Endothelial cell of umbilical vein (primary cell): ENCODE measurements around the gene HTRA2. TPM values are rescaled to one million over a fixed set of nuclear protein-coding genes. Genes with fewer than 3 reads are reported as not detected.

Experiments used
- BruUV-seq: library from RNA; stranded (reverse); fragments of 400-500 nt; replicated peaks from 2 replicates; lab custom pipeline; 2021; lab: Mats Ljungman, UMichigan
- CTCF ChIA-PET: fragments of 300-600, 350-600 bp; sonication (Branson Sonifier 250); formaldehyde crosslinking; loops from one replicate; lab custom pipeline; 2021; ENCODE audit warnings: antibody characterized with exemption, inconsistent platforms; lab: Charles Lee
- POLR2A ChIA-PET: fragments of 300-600, 350-600 bp; sonication (Branson Sonifier 250); formaldehyde crosslinking; loops from one replicate; lab custom pipeline; 2021; ENCODE audit warnings: antibody characterized with exemption, inconsistent platforms; lab: Charles Lee
- DNase-seq: peaks from one replicate; pipeline ENCODE4 v3.0.0-alpha.2; 2011; ENCODE audit warnings: low read depth, low spot score
- FAIRE-seq: peaks from 2 replicates; lab custom pipeline; 2011; peaks lifted over from hg19 to GRCh38; lab: Jason Lieb, UNC
- H2AFZ ChIP-seq: 2 replicates; pipeline ENCODE4 v1.6.0; 2012; ENCODE audit warnings: low read depth, low read length, control low read depth, inconsistent platforms
- H3K27ac ChIP-seq: 2 replicates; pipeline ENCODE4 v1.5.1; 2011; ENCODE audit warnings: low read depth, mild to moderate bottlenecking, control low read depth, low read length, moderate library complexity; ENCODE audit not compliant: insufficient read depth
- H3K27me3 ChIP-seq, 2 experiments: 2 replicates each; pipeline versions ENCODE4 v1.6.0 to v1.6.1; 2011; ENCODE audit warnings: low read length in 2 of 2, mixed read lengths in 1 of 2; ENCODE audit not compliant: control insufficient read depth in 2 of 2, insufficient read depth in 2 of 2
- H3K36me3 ChIP-seq, 2 experiments: 2 replicates in 1 of 2; 3 replicates in 1 of 2; pipeline ENCODE4 v1.5.1; 2011; ENCODE audit warnings: low read length in 2 of 2, mild to moderate bottlenecking in 1 of 2, moderate library complexity in 1 of 2; ENCODE audit not compliant: control insufficient read depth in 2 of 2, insufficient read depth in 2 of 2; ENCODE audit errors: extremely low read depth in 1 of 2
- H3K4me1 ChIP-seq: 3 replicates; pipeline ENCODE4 v1.5.1; 2011; ENCODE audit warnings: mild to moderate bottlenecking, low read length; ENCODE audit not compliant: control insufficient read depth, insufficient read depth; ENCODE audit errors: extremely low read depth
- H3K4me2 ChIP-seq: 2 replicates; pipeline ENCODE4 v1.6.1; 2011; ENCODE audit warnings: low read length, control low read depth, mixed read lengths; ENCODE audit not compliant: insufficient read depth
- H3K4me3 ChIP-seq, 3 experiments: fragments of 200-600 bp in 1 of 3; sonication (generic), shearing (Covaris generic) in 1 of 3; replicated peaks in 1 of 3; 2 replicates each; pipeline ENCODE4 v1.5.1; 2011 to 2016; ENCODE audit warnings: control low read depth in 3 of 3, low read length in 3 of 3, mild to moderate bottlenecking in 2 of 3, inconsistent platforms in 1 of 3, low read depth in 1 of 3, moderate library complexity in 1 of 3; ENCODE audit not compliant: insufficient read depth in 1 of 3
- H3K79me2 ChIP-seq: 2 replicates; pipeline ENCODE4 v1.6.0; 2012; ENCODE audit warnings: low read length, inconsistent platforms; ENCODE audit not compliant: control insufficient read depth, insufficient read depth
- H3K9ac ChIP-seq: replicated peaks from 2 replicates; pipeline ENCODE3; 2011; ENCODE audit warnings: low read length, control low read depth; ENCODE audit not compliant: insufficient read depth; ENCODE audit errors: extremely low read depth
- H3K9me1 ChIP-seq: replicated peaks from 3 replicates; pipeline ENCODE4 v1.6.0; 2011; ENCODE audit warnings: mild to moderate bottlenecking, low read length; ENCODE audit not compliant: control insufficient read depth, insufficient read depth; ENCODE audit errors: extremely low read depth
- H3K9me3 ChIP-seq: replicated peaks from 2 replicates; pipeline ENCODE4 v1.5.1; 2012; ENCODE audit warnings: low read length, inconsistent platforms; ENCODE audit not compliant: control insufficient read depth, insufficient read depth
- H4K20me1 ChIP-seq: replicated peaks from 2 replicates; pipeline ENCODE3; 2011; ENCODE audit warnings: mild to moderate bottlenecking, low read length; ENCODE audit not compliant: control insufficient read depth, insufficient read depth; ENCODE audit errors: extremely low read depth
- EZH2 ChIP-seq: IDR thresholded peaks from 2 replicates; pipeline ENCODE4 v1.6.1; 2012; ENCODE audit warnings: borderline replicate concordance, low read depth, mild to moderate bottlenecking, moderate library complexity, low read length, inconsistent platforms; ENCODE audit not compliant: severe bottlenecking
- JUN ChIP-seq: IDR thresholded peaks from 2 replicates; pipeline ENCODE4 v1.6.1; 2011; ENCODE audit warnings: borderline replicate concordance, low read depth; ENCODE audit not compliant: insufficient read length, insufficient read depth
- MAX ChIP-seq: IDR thresholded peaks from 2 replicates; pipeline ENCODE4 v1.6.1; 2011; ENCODE audit not compliant: insufficient read depth, insufficient read length
- POLR2A ChIP-seq: IDR thresholded peaks from 2 replicates; pipeline ENCODE4 v1.6.1; 2012; ENCODE audit warnings: low read depth, mild to moderate bottlenecking, control low read depth, low read length
- POLR2AphosphoS5 ChIP-seq: IDR thresholded peaks from 2 replicates; pipeline ENCODE4 v1.6.1; 2012; ENCODE audit warnings: low read depth, mild to moderate bottlenecking, control low read depth, low read length, moderate library complexity; ENCODE audit not compliant: insufficient read depth
- dilution Hi-C: fragments of 300-500 bp; cut with MboI; formaldehyde crosslinking; loops from one replicate; pipeline ENCODE4 v1.15.0; 2019; ENCODE audit warnings: low sequenced_read_pairs; ENCODE audit not compliant: extremely low pct_ligation_motif_present
- intact Hi-C: fragments of 100-400 bp; cut with micrococcal nuclease; formaldehyde crosslinking; loops from one replicate; pipeline ENCODE4 v1.10.0; 2022
- polyA plus RNA-seq, 4 experiments: library from polyadenylated mRNA; depleted of rRNA in 3 of 4; stranded (reverse) in 3 of 4; unstranded in 1 of 4; fragments of >200 nt; gene quantifications; 2 replicates each; pipeline versions ENCODE4 v1.2.1 to v1.2.3, GENCODE V29; 2011 to 2012; ENCODE audit warnings: missing spikeins in 1 of 4
- total RNA-seq: library from RNA; stranded (reverse); gene quantifications from 2 replicates; pipeline ENCODE4 v1.2.3, GENCODE V29; 2021

HTRA2 gene
- total and polyA plus RNA-seq, 2 donors (not counting 3 experiments of a cell fraction or from before 2014, with no cell fraction given), result 34.3 to 54.1 TPM

- POLR2A ChIA-PET, result no interaction called here
- no TSS peak for BruUV-seq
- H3K4me1 ChIP-seq, result peaks cover 7% of the 10 kb centered on the region
- dilution Hi-C loops (no loop called here), intact Hi-C loops (no loop called here)
- H3K4me2 ChIP-seq, result no peak overlapping the region
- no peaks in the 10 kb centered on the region for H3K9me3 ChIP-seq
- H3K27me3 ChIP-seq, result peaks cover 12 to 16% of the 10 kb centered on the region in 2 experiments
- no peak overlapping the region for H2AFZ ChIP-seq
- H3K9me1 ChIP-seq, result no peaks in the 10 kb centered on the region
- no peak overlapping the region for H3K9ac ChIP-seq
- DNase-seq, result no peak
- H3K4me3 ChIP-seq, result no peak overlapping the region
- CTCF ChIA-PET, result no interaction called here
- H3K79me2 ChIP-seq, result no peaks in the 10 kb centered on the region
- H3K27ac ChIP-seq, result no peak overlapping the region
- no peaks in the 10 kb centered on the region for H3K36me3 ChIP-seq
- TF ChIP-seq POLR2AphosphoS5 (no peak), MAX (no peak), EZH2 (no peak)
- no peaks in the 10 kb centered on the region for H4K20me1 ChIP-seq
- no peak for FAIRE-seq
These were observed 42.6 kb downstream of the HTRA2 start for GRCh38 chr2:74572178-74572925.

DNA sequence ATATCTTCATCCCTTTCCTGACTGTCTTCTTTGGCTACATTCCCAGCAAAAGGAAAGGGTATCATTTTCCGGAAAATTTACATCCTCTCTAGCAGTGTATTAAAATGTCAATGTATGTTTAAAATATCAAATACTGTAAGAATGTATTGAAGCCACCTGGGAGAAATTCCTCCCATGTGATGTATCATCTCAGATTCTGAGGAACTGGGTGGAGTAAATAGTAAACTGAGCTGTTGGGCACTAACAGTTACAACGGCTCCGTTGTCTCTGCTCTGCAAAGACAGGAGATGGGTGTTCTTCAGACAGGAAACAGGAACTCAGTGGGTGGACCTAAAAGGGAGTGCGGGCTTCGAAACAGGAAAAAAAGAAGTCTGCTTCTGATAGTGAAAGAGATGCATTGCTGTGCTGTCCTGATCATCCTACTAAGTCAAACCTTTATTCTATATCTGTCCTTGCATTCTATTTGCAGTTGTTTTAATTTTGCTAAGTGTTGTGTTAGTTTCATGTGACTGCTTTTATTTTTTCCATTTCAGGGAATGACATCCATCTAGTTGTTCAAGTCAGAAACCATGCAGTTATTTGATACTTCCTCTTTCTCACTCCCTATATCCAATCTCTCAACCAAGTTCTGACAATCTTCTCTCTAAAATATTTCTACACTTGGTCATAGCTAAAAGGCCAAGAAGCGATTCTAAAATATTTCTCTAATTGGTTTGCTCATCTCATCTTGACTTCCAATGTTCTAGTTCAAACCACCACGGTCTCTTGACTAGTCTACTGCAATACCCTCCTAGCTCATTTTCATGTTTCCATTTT is 44.2 kb downstream of the HTRA2 start:
- H3K4me1 ChIP-seq, result peaks cover 7% of the 10 kb centered on the region
- no peak for TF ChIP-seq POLR2A
- no peak for TF ChIP-seq MAX
- no peak for TF ChIP-seq JUN
- H3K9me1 ChIP-seq, result no peaks in the 10 kb centered on the region
- no peak overlapping the region for H3K9ac ChIP-seq
- ChIA-PET POLR2A (no interaction called here), CTCF (interaction anchor here (1.2 to 1.5 kb wide), 3 partner anchors 10 to 14 kb away, joined by 3 to 6 read pairs (median 5); no protein-coding TSS in a partner anchor)
- intact Hi-C loops, result no loop called here
- FAIRE-seq (peak; percentile 91), DNase-seq (peak; percentile 24)
- peak overlapping the region in 1 of 3 experiments; percentile 49 for H3K4me3 ChIP-seq
- H4K20me1 ChIP-seq, result no peaks in the 10 kb centered on the region
- H3K36me3 ChIP-seq, result no peaks in the 10 kb centered on the region
- H3K27ac ChIP-seq, result no peak overlapping the region
- peak overlapping the region; percentile 85 for H3K4me2 ChIP-seq
- no TSS peak for BruUV-seq
- peak overlapping the region; percentile 90 for H2AFZ ChIP-seq
- dilution Hi-C loops, result no loop called here
- H3K9me3 ChIP-seq, result no peaks in the 10 kb centered on the region
- H3K79me2 ChIP-seq, result no peaks in the 10 kb centered on the region
- peaks cover 2 to 3% of the 10 kb centered on the region in 2 experiments for H3K27me3 ChIP-seq
